Measurements from ENCODE around the gene FHOD3. TPM values are rescaled to one million over a fixed set of nuclear protein-coding genes. Genes with fewer than 3 reads are reported as not detected.

The FHOD3 gene
- total RNA-seq, 1 experiment from 2014 or later: 10.6 TPM

GRCh38 chr18:36442717-36443116 lies 145.2 kb downstream of the FHOD3 start:
- no peak for DNase-seq
- Histone ChIP-seq H3K36me3 (ENCODE audit: low read depth) (no peaks in the 10 kb centered on the region), H4K20me1 (ENCODE audit: insufficient read depth) (no peaks in the 10 kb centered on the region), H3K27me3 (ENCODE audit: insufficient read depth, low read depth) (no peaks in the 10 kb centered on the region), H3F3A (ENCODE audit: insufficient read depth, low read depth) (no peaks in the 10 kb centered on the region), H2AFZ (no peak overlapping the region), H3K27ac (no peak overlapping the region), H3K79me2 (ENCODE audit: low read depth) (no peaks in the 10 kb centered on the region), H3K9me3 (ENCODE audit: insufficient read depth, low read depth) (no peaks in the 10 kb centered on the region), H3K4me3 (no peak overlapping the region), H3K9me2 (ENCODE audit: insufficient read depth) (no peaks in the 10 kb centered on the region), H3K4me2 (no peak overlapping the region), H3K4me1 (replicated peaks; ENCODE audit: insufficient read depth) (0 out of 2 replicates have a peak, but pooled peaks cover 4% of the 10 kb centered on the region)
- ChIA-PET CTCF (no interaction called here), POLR2A (ENCODE audit: unreplicated experiment) (no interaction called here)
- intact Hi-C loops (cut with micrococcal nuclease; ENCODE audit: unreplicated experiment): loop anchor here (5.0 kb wide), 1 partner anchor 90 kb away; no protein-coding TSS in a partner anchor
- TF ChIP-seq EZH2 (IDR thresholded peaks at IDR 0.05; ENCODE audit: low read depth) (no peak), CTCF (conservative IDR thresholded peaks at IDR 0.05) (no peak)
- no TSS peak for BruUV-seq (replicated peaks)

GRCh38 chr18:36446059-36446458 lies 148.5 kb downstream of the FHOD3 start:
- no peaks in the 10 kb centered on the region for H4K20me1 ChIP-seq (ENCODE audit: insufficient read depth)
- H3K79me2 ChIP-seq (ENCODE audit: low read depth): no peaks in the 10 kb centered on the region
- H3K9me3 ChIP-seq (ENCODE audit: insufficient read depth, low read depth): no peaks in the 10 kb centered on the region
- 0 out of 2 replicates have a peak, but pooled peaks cover 6% of the 10 kb centered on the region for H3K4me1 ChIP-seq (replicated peaks; ENCODE audit: insufficient read depth)
- no peak for TF ChIP-seq EZH2 (IDR thresholded peaks at IDR 0.05; ENCODE audit: low read depth)
- no peak for TF ChIP-seq CTCF (conservative IDR thresholded peaks at IDR 0.05)
- no peak overlapping the region for H2AFZ ChIP-seq
- no peak overlapping the region for H3K4me3 ChIP-seq
- CTCF ChIA-PET: no interaction called here
- intact Hi-C loops (cut with micrococcal nuclease; ENCODE audit: unreplicated experiment): no loop called here
- no peak overlapping the region for H3K27ac ChIP-seq
- BruUV-seq (replicated peaks): no TSS peak
- no peak overlapping the region for H3K4me2 ChIP-seq
- no peaks in the 10 kb centered on the region for H3K9me2 ChIP-seq (ENCODE audit: insufficient read depth)
- no peaks in the 10 kb centered on the region for H3F3A ChIP-seq (ENCODE audit: insufficient read depth, low read depth)
- no peak for DNase-seq
- H3K27me3 ChIP-seq (ENCODE audit: insufficient read depth, low read depth): no peaks in the 10 kb centered on the region
- no peaks in the 10 kb centered on the region for H3K36me3 ChIP-seq (ENCODE audit: low read depth)
- POLR2A ChIA-PET (ENCODE audit: unreplicated experiment): no interaction called here

GRCh38 chr18:36448384-36449290 lies 151.1 kb downstream of the FHOD3 start:
- TF ChIP-seq EZH2 (IDR thresholded peaks at IDR 0.05; ENCODE audit: low read depth) (no peak), CTCF (conservative IDR thresholded peaks at IDR 0.05) (no peak)
- no peaks in the 10 kb centered on the region for H3K9me2 ChIP-seq (ENCODE audit: insufficient read depth)
- DNase-seq: no peak
- no peaks in the 10 kb centered on the region for H3K9me3 ChIP-seq (ENCODE audit: insufficient read depth, low read depth)
- H3K27me3 ChIP-seq (ENCODE audit: insufficient read depth, low read depth): no peaks in the 10 kb centered on the region
- POLR2A ChIA-PET (ENCODE audit: unreplicated experiment): no interaction called here
- no peaks in the 10 kb centered on the region for H4K20me1 ChIP-seq (ENCODE audit: insufficient read depth)
- H3K27ac ChIP-seq: no peak overlapping the region
- intact Hi-C loops (cut with micrococcal nuclease; ENCODE audit: unreplicated experiment): no loop called here
- peaks cover 13% of the 10 kb centered on the region; the same call in 1 of the 2 replicates for H3K4me1 ChIP-seq (replicated peaks; ENCODE audit: insufficient read depth)
- no peaks in the 10 kb centered on the region for H3K79me2 ChIP-seq (ENCODE audit: low read depth)
- H3K36me3 ChIP-seq (ENCODE audit: low read depth): no peaks in the 10 kb centered on the region
- H2AFZ ChIP-seq: no peak overlapping the region
- CTCF ChIA-PET: no interaction called here
- H3K4me3 ChIP-seq: no peak overlapping the region
- H3K4me2 ChIP-seq: no peak overlapping the region
- BruUV-seq (replicated peaks): no TSS peak
- H3F3A ChIP-seq (ENCODE audit: insufficient read depth, low read depth): no peaks in the 10 kb centered on the region

All from PC-9 (cell line).